KMS-11 (cell line): ENCODE measurements around the gene LRRC17.

Experiments
- H2AFZ ChIP-seq: fragments of 200-600 bp; sonication (generic); 2 replicates; pipeline ENCODE4 v1.6.1; 2016; ENCODE audit warnings: antibody characterized with exemption, mixed run types, low read depth
- H3K27ac ChIP-seq: fragments of 200-600 bp; sonication (generic); 2 replicates; pipeline ENCODE4 v1.6.1; 2016; ENCODE audit warnings: mild to moderate bottlenecking, mixed run types
- H3K27me3 ChIP-seq: fragments of 200-600 bp; sonication (generic); 2 replicates; pipeline ENCODE4 v1.6.1; 2017; ENCODE audit warnings: mild to moderate bottlenecking, low read depth, mixed run types, moderate library complexity; ENCODE audit not compliant: insufficient read depth
- H3K36me3 ChIP-seq: fragments of 200-600 bp; sonication (generic); 2 replicates; pipeline ENCODE4 v1.6.1; 2017; ENCODE audit warnings: mild to moderate bottlenecking, mixed run types; ENCODE audit not compliant: insufficient read depth
- H3K4me1 ChIP-seq: fragments of 200-600 bp; sonication (generic); 2 replicates; pipeline ENCODE4 v1.6.1; 2016; ENCODE audit warnings: mild to moderate bottlenecking, low read depth, mixed run types; ENCODE audit not compliant: poor library complexity, severe bottlenecking
- H3K4me2 ChIP-seq: fragments of 200-600 bp; sonication (generic); 2 replicates; pipeline ENCODE4 v1.7.0; 2016; ENCODE audit warnings: mild to moderate bottlenecking, mixed run types
- H3K4me3 ChIP-seq: fragments of 200-600 bp; sonication (generic); IDR thresholded peaks from 2 replicates; pipeline ENCODE4 v1.6.1; 2017; ENCODE audit warnings: low read depth, low read length, mixed read lengths; ENCODE audit not compliant: insufficient read depth
- H3K79me2 ChIP-seq: fragments of 200-600 bp; sonication (generic); 2 replicates; pipeline ENCODE4 v1.6.1; 2016; ENCODE audit warnings: low read depth, mixed run types; ENCODE audit not compliant: insufficient read depth
- H3K9ac ChIP-seq: fragments of 200-600 bp; sonication (generic); 2 replicates; pipeline ENCODE4 v1.6.1; 2016; ENCODE audit warnings: mild to moderate bottlenecking, mixed run types
- H4K20me1 ChIP-seq: fragments of 200-600 bp; sonication (generic); 2 replicates; pipeline ENCODE4 v1.6.1; 2016; ENCODE audit warnings: mild to moderate bottlenecking, mixed run types; ENCODE audit not compliant: insufficient read depth
- CTCF ChIP-seq: fragments of 200-600 bp; sonication (generic); conservative IDR thresholded peaks from 2 replicates; pipeline ENCODE4 v1.6.1; 2017; ENCODE audit warnings: low read depth, mild to moderate bottlenecking, antibody characterized with exemption, low read length, moderate library complexity, mixed read lengths

The LRRC17 gene

GRCh38 chr7:102918845-102919244 is 6.0 kb downstream of the LRRC17 start:
- no peak for TF ChIP-seq CTCF
- Histone ChIP-seq H3K9ac (no peak overlapping the region), H3K79me2 (no peaks in the 10 kb centered on the region), H2AFZ (no peak overlapping the region), H3K27ac (no peak overlapping the region), H3K36me3 (no peaks in the 10 kb centered on the region), H3K4me2 (no peak overlapping the region), H3K4me3 (no peak overlapping the region), H3K4me1 (no peaks in the 10 kb centered on the region), H3K27me3 (no peaks in the 10 kb centered on the region), H4K20me1 (no peaks in the 10 kb centered on the region)

- H3K4me3 ChIP-seq: no peak overlapping the region
- TF ChIP-seq CTCF: no peak
- H3K36me3 ChIP-seq: no peaks in the 10 kb centered on the region
- no peaks in the 10 kb centered on the region for H3K27me3 ChIP-seq
- H4K20me1 ChIP-seq: no peaks in the 10 kb centered on the region
- H3K27ac ChIP-seq: no peak overlapping the region
- H3K79me2 ChIP-seq: no peaks in the 10 kb centered on the region
- H3K4me2 ChIP-seq: no peak overlapping the region
- no peak overlapping the region for H3K9ac ChIP-seq
- H3K4me1 ChIP-seq: no peaks in the 10 kb centered on the region
- no peak overlapping the region for H2AFZ ChIP-seq
These were observed 13.4 kb downstream of the LRRC17 start for GRCh38 chr7:102925976-102926782.

GRCh38 chr7:102926783-102927140 is 14.0 kb downstream of the LRRC17 start:
- no peaks in the 10 kb centered on the region for H4K20me1 ChIP-seq
- H3K27me3 ChIP-seq: no peaks in the 10 kb centered on the region
- no peak overlapping the region for H2AFZ ChIP-seq
- no peak for TF ChIP-seq CTCF
- no peak overlapping the region for H3K4me3 ChIP-seq
- H3K4me2 ChIP-seq: no peak overlapping the region
- H3K9ac ChIP-seq: no peak overlapping the region
- H3K79me2 ChIP-seq: no peaks in the 10 kb centered on the region
- no peaks in the 10 kb centered on the region for H3K4me1 ChIP-seq
- no peak overlapping the region for H3K27ac ChIP-seq
- no peaks in the 10 kb centered on the region for H3K36me3 ChIP-seq

- Histone ChIP-seq H3K4me2 (no peak overlapping the region), H3K79me2 (no peaks in the 10 kb centered on the region)
- no peak for TF ChIP-seq CTCF
These were observed 14.6 kb downstream of the LRRC17 start for GRCh38 chr7:102927312-102927933.

More at GRCh38 chr7:102927312-102927933, 14.6 kb downstream of the LRRC17 start:
- Histone ChIP-seq H3K36me3 (no peaks in the 10 kb centered on the region), H3K4me3 (no peak overlapping the region), H2AFZ (no peak overlapping the region), H3K4me1 (no peaks in the 10 kb centered on the region), H3K27me3 (no peaks in the 10 kb centered on the region), H4K20me1 (no peaks in the 10 kb centered on the region), H3K27ac (no peak overlapping the region), H3K9ac (no peak overlapping the region)
